Hindlimb muscle (tissue), 1 donor: ENCODE measurements around the gene SYNJ2. TPM values are rescaled to one million over a fixed set of nuclear protein-coding genes. Genes with fewer than 3 reads are reported as not detected.

ENCODE experiments used
- DNase-seq: peaks from one replicate; pipeline ENCODE4 v3.0.0-alpha.2; 2013
- polyA plus RNA-seq: library from polyadenylated mRNA; unstranded; fragments of 120-200 nt; gene quantifications from one replicate; pipeline ENCODE4 v1.2.1, GENCODE V29; 2013; ENCODE audit not compliant: insufficient read length

The SYNJ2 gene
- polyA plus RNA-seq, 1 donor = 9.8 TPM

GRCh38 chr6:157980288-157981131, 1.2 kb upstream of the SYNJ2 start:
- DNase-seq = no peak

- DNase-seq = no peak
Observed at GRCh38 chr6:157981132-157981394, 600 bp upstream of the SYNJ2 start.

GRCh38 chr6:157982102-157982562, 469 bp downstream of the SYNJ2 start:
- no peak for DNase-seq

- no peak for DNase-seq
Observed at GRCh38 chr6:157982563-157983405, 1.1 kb downstream of the SYNJ2 start.

GRCh38 chr6:157983406-157984119, 1.9 kb downstream of the SYNJ2 start:
- DNase-seq = no peak

GRCh38 chr6:157984128-157984527, 2.5 kb downstream of the SYNJ2 start:
- DNase-seq = no peak

GRCh38 chr6:157984686-157985225, 3.1 kb downstream of the SYNJ2 start:
- no peak for DNase-seq

- DNase-seq = no peak
Observed at GRCh38 chr6:157985378-157986155, 3.9 kb downstream of the SYNJ2 start.

- no peak for DNase-seq
Observed at GRCh38 chr6:157987788-157988699, 6.4 kb downstream of the SYNJ2 start.

- DNase-seq = no peak
Observed at GRCh38 chr6:157988700-157989063, 7.0 kb downstream of the SYNJ2 start.

- DNase-seq = no peak
Observed at GRCh38 chr6:157989541-157990289, 8.1 kb downstream of the SYNJ2 start.

- DNase-seq = no peak
Observed at GRCh38 chr6:157990321-157991066, 8.8 kb downstream of the SYNJ2 start.

- no peak for DNase-seq
Observed at GRCh38 chr6:157991067-157991432, 9.4 kb downstream of the SYNJ2 start.

GRCh38 chr6:157993076-157993475, 11.4 kb downstream of the SYNJ2 start:
- DNase-seq = no peak

- no peak for DNase-seq
Observed at GRCh38 chr6:157994125-157994795, 12.6 kb downstream of the SYNJ2 start.

GRCh38 chr6:157995458-157995857, 13.8 kb downstream of the SYNJ2 start:
- DNase-seq = no peak

- no peak for DNase-seq
Observed at GRCh38 chr6:157996201-157996712, 14.6 kb downstream of the SYNJ2 start.

GRCh38 chr6:157996918-157997702, 15.4 kb downstream of the SYNJ2 start:
- DNase-seq = no peak
